NCI-H748 (cell line): ENCODE results near the gene CYFIP1.
A peak's percentile ranks its signal among the peaks of the same experiment; 100 is the strongest.

ENCODE experiments used
- DNase-seq: peaks from one replicate; lab custom pipeline; 2025; ENCODE audit not compliant: unreplicated experiment; lab: John Stamatoyannopoulos, UW

Gene CYFIP1

DNA sequence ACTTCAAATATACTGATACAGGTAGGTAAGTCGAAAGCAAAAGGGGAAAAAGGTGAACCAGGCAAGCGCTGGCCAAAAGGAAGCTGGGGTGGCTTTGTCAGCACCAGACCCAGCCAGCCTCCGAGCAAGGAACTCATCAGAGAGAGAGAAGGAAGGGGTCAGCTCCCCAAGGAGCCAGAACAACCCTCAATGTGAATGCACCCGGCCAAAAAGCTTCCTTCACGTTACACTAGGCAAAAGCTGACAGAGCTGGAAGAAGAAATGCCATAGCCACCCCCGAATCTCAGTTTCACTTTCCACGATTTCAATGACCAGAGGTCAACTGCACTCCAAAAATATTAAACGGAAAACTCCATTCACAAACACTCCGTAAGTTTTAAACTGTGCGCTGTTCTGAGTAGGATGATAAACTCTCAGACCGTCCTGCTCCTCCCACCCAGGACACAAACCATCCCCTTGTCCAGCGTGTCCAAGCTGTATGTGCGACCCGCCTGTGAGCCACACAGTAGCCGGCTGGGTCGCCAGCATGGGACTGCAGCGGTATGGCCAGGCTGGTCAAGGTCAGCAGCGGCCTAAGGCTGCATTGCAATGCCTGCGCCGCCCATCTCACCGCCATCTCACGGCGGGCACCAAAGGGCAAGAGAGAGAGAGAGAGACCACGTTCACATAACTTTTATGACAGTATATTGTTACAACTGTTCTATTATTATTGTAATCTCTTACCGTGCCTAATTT, 29.7 kb downstream of the CYFIP1 start:
- no peak for DNase-seq

- DNase-seq = no peak
These were observed 31.1 kb downstream of the CYFIP1 start for GRCh38 chr15:22949074-22949547.

DNA sequence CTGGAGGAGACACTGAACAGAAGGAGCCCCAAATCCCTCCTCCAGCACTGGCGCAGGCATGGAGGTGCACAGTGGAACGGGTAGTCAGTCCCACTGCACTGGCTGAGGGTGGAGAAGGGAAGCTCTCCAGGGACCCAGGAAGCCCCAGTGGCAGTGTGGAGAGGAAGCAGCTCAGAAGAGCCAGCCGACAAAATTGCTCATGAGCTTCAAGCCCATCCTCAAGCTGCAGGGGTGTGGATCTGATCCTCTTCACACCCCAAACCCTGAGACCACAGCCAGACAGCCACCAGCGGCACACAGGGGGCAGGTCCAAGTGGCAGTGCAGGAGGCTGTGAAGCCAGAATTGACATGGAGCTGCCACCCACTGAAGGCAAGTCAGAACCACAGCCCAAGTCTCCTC, 32.1 kb downstream of the CYFIP1 start:
- DNase-seq = no peak

DNA sequence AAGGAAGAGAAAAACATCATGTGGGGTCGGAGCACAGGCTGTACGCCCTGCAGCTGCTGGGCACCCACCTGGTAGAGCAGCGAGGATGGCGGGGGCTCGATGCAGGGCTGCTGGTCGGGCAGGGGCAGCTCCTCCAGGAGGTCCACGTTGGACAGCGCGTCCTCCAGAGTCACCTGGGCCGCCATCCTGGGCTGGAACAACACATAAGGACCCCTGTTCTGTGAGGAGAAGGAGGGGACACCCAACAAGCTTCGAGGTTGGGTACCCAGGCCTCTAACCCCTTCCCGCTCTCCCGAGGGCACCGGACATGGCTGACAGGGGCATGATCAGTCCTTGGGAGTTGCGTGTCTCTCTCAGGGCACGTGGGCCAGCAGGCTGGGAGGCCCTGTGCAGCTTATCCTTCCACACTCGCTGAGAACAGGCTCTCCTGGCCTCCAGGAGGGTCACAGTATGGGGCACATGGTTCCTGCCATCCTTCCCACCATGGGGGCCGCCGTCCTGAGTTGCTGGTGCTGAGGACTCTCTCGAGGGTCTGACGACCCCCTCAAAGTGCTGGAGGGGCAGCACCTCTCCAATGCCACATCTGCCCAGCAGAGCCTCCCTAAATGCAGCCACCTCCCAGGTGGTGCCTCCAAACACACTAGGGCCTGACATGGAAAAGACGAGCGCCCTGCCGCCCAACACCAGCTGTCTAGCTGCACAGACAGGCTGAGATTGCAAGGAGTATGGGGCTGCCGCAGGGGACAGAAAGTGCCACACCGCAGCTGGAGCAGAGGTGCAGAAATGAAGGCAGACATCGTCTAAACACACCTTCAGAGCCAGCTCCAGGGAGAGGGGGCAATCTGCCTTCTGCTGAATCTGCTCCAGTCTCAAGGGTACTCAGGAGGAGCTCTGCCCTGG, 32.8 kb downstream of the CYFIP1 start:
- DNase-seq = no peak

GRCh38 chr15:22945071-22945470, 35.1 kb downstream of the CYFIP1 start:
- no peak for DNase-seq

GRCh38 chr15:22944651-22945050, 35.5 kb downstream of the CYFIP1 start:
- peak; percentile 32 for DNase-seq

DNA sequence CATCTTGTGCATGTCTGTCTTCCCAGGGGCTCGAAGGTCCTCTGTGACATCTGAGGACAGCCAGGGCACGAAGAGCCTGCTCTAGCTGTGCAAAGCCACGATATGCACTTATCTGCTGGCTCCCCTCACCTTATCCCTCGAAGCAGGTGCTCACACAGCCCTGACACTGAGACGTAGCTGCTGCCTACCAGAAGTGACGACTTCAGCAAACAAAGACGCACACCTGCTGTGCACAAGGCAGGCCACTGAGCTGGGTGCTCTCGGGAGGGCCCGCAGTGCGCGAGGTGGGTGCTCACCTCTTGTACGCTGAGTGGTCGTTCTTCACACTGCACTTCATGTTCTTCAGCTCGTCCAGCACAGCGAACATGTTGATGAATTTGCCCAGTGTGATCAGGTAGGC, 37.3 kb downstream of the CYFIP1 start:
- no peak for DNase-seq

GRCh38 chr15:22942306-22942855, 37.8 kb downstream of the CYFIP1 start:
- DNase-seq = no peak

DNA sequence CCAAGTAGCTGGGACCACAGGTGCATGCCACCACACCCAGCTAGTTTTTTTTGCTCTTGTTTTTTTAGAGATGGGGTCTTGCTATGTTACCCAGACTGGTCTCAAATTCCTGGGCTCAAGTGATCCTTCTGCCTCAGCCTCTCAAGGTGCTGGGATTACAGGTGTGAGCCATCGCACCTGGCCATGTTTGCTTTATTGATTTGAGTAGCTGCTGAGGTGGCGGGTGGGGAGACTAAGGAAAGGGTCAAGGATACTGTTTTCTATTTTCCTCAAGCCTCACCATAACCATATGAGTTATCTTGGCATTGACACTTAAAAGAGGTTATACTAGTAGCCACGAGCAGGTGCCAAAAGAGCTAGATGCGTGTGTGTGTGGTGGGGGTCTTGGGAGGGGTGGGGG, 39.0 kb downstream of the CYFIP1 start:
- DNase-seq = no peak

DNA sequence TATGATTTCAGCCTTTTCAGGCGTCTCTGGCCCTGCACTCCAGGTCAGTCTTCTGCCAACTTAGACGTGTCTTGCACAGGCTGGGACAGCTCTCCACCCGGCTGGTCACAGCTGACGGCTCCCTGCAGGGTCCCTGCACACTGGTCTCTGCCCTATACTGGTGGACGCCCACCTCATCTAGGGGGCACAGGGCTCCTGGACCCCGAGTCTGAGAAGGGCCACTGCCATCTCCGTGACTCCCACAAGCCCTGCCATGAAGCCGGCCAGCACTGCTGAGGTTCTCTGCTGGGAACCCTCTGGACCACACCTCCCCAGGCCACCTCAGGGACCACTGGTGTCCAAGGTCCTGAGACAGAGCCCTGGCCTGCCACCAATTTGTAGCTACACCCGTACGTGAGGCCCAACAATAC, 40.5 kb downstream of the CYFIP1 start:
- DNase-seq = no peak

DNA sequence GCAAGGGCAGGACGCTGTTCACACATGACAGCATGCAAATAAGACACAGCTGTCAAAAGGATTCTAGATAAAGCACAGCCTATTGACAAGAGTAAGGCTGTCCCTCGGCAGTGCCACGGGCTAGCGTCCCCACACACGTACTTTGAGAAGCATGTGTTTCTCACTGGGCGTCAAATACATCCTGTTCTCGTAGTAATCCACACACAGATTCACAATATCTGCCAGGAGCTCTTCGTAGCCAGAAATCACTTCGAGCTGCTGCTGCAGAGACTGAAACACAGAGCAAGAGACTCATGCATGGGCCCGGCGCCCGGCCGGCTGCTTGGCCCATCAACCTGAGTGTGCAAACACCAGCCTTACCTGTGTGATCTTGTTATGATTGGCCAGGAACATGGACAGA, 41.1 kb downstream of the CYFIP1 start:
- no peak for DNase-seq

DNA sequence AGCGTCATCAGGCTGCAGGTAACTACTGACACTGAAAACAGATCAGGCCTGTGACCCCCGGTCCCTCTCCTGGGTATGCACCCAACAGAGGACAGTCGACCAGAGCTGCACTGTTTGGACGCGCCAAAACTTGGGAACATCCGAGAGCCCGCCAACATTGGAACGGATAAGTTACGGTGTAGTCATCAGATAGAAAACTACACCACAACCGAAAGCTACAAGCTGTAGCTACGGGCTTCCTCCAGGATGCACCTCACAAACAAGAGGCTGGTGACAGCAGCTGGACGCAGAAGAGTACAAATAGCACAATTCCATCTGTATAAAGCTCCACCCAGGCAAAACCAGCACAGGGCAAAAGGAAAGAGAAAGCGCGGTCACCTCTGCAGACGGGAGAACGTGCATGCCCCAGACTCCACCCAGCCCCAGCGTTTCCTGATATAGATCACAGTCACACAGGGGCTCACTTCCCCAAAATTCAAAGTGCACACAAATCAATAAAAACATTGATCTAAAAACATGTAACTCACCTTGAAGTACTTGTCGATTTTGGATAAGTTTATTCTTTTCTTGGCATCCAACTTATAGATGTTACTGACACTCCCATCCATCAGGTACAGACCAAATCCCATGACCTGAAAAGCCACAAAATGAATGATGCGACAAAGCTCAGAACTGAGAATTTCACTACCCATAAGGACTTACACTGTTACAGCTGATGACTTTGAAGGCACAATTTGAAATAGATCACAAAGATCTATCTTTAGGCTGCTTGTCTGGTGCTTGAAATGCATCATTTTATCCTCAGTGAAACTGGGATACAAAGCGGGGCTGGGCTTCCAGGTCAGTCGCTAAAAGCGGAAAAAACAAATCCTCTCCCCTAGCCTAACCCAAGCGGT, 43.3 kb downstream of the CYFIP1 start:
- DNase-seq = no peak

DNA sequence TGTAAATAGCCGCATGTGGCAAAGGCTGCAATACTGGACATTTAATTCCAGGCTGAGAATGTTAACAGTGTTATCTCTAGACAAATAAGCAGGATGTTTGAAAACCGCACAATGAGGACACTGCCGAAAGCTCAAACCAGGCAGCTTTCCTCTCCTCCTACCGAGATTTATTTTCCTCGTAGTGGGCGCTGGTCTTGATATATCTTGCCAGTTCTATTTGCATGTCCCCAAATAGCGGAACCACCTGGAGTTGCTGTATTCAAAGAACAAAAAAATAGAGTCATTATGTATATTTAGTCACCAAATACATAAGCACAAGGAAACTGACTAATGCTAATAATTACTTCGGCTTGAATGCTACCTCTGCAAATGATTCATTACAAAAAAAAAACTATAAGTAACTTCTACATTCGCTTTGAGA, 46.5 kb downstream of the CYFIP1 start:
- no peak for DNase-seq

- no peak for DNase-seq
These were observed 48.2 kb downstream of the CYFIP1 start for GRCh38 chr15:22931784-22932536.

DNA sequence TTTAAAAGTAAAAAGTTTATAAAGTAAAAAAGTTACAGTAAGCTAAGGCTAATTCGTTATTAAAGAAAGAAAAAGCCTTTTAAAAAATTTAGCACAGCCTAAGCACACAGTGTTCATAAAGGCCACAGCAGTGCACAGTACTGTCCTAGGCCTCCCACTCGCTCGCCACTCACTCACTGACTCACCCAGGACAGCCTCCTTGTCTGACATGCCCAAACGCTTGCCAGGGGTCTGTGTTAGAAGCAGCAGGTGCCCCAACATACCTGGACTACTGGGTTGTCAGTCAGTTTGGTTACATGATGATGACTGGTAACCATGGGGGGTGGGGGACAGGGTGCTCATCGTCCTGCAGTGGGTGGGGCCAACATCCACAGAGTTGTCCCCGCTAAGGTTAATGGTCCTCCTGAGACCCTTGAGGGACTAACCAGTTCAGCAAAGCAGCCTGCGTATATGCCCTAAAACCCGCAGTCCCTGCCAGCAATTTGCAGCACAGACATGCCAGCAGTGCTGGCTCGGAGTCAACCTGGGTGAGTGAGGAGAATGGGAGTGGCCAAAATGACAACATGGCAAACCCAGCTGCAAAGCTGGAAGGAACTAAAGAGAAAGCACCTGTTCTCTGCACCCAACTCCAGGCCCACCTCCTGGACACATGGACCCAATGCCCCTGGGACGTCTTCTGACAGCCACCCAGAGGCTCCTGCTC, 49.2 kb downstream of the CYFIP1 start:
- DNase-seq = no peak

DNA sequence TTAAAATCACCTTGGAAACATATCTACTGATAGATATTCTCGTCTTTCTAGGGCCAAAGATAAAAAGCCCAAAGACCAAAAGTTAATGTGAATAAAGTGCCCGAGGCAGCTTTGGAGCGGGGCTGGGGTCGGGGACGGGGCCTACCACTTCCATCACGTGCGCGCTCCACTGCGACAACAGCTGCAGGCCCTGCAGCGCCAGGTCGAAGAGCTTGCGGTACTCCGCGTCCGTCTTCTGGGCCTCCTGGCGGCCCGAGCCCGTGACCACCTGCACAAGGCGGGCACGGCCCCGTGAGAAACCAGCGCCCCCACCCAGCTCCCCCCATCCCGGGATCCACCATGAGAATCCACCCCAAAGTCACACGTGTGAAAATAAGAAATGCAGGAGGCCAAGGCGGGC, 52.4 kb downstream of the CYFIP1 start:
- no peak for DNase-seq

DNA sequence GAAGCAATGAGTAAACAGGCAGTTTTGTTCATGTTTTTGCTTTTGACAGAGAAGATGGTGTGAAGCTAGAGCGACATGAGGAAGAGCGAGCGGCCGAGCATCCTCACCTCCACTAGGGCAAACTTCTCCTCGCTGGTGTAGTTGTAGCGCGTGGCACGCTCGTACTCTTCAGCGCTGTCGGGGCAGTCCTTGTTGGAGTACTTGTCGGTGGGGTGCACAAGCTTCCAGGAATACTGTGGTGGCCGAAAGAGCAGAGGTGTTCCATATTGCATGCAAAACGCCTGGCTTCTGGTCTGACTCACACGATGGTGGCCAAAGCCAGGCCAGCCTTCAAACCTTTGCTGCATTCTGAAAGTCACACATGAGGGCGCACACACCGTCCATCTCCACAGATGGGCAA, 54.3 kb downstream of the CYFIP1 start:
- DNase-seq = no peak

- no peak for DNase-seq
These were observed 58.2 kb downstream of the CYFIP1 start for GRCh38 chr15:22922003-22922402.

GRCh38 chr15:22919171-22919570, 61.0 kb downstream of the CYFIP1 start:
- DNase-seq = no peak
